Hematopoietic multipotent progenitor cell (in vitro differentiated cells): ENCODE data around the gene ATP6V0C. TPM values are rescaled to one million over a fixed set of nuclear protein-coding genes. Genes with fewer than 3 reads are reported as not detected.

Source experiments
- DNase-seq, 3 donors: peaks; one replicate each; pipeline ENCODE4 v3.0.0-alpha.2; 2011 to 2015; ENCODE audit warnings: low read depth in 2 of 3, low spot score in 2 of 3
- total RNA-seq: library from RNA; depleted of rRNA; stranded (reverse); fragments of >200 nt; gene quantifications from one replicate; pipeline ENCODE4 v1.2.3, GENCODE V29; 2012

ATP6V0C gene
- 80.8 TPM for total RNA-seq

- DNase-seq, result peak; percentile 91 to 94 (median 91)
Measured at GRCh38 chr16:2513405-2514332, at the start of gene ATP6V0C. TSS of gene ATP6V0C (plus strand) at chr16:2513952. CDS start at chr16:2514104, 152 bp downstream.

- no peak for DNase-seq
Measured at GRCh38 chr16:2464333-2464732, 49.4 kb upstream of the ATP6V0C start.

- DNase-seq, result peak in 1 of 3 donors; percentile 33
Measured at GRCh38 chr16:2465653-2466415, 47.9 kb upstream of the ATP6V0C start.

GRCh38 chr16:2466667-2467527 lies 46.9 kb upstream of the ATP6V0C start:
- DNase-seq, result no peak

GRCh38 chr16:2467528-2468232 lies 46.1 kb upstream of the ATP6V0C start:
- peak in 2 of 3 donors; percentile 33 to 39 for DNase-seq

- no peak for DNase-seq
Measured at GRCh38 chr16:2468233-2468724, 45.5 kb upstream of the ATP6V0C start.

GRCh38 chr16:2468725-2469398 lies 44.9 kb upstream of the ATP6V0C start:
- no peak for DNase-seq

GRCh38 chr16:2469399-2470233 lies 44.1 kb upstream of the ATP6V0C start:
- DNase-seq, result no peak

GRCh38 chr16:2470234-2470601 lies 43.5 kb upstream of the ATP6V0C start:
- DNase-seq, result no peak

- DNase-seq, result no peak
Measured at GRCh38 chr16:2470603-2471015, 43.1 kb upstream of the ATP6V0C start.

GRCh38 chr16:2471016-2471652 lies 42.6 kb upstream of the ATP6V0C start, which contains the start of gene NTN3:
TSS of gene NTN3 (plus strand) at chr16:2471297. CDS start at chr16:2471702, 405 bp downstream.
- DNase-seq, result no peak

GRCh38 chr16:2471653-2472487 lies 41.9 kb upstream of the ATP6V0C start:
- DNase-seq, result no peak

- DNase-seq, result no peak
Measured at GRCh38 chr16:2472488-2472864, 41.3 kb upstream of the ATP6V0C start.

GRCh38 chr16:2472885-2473445 lies 40.8 kb upstream of the ATP6V0C start:
- no peak for DNase-seq

- DNase-seq, result peak in 1 of 3 donors; percentile 18
Measured at GRCh38 chr16:2473446-2473926, 40.3 kb upstream of the ATP6V0C start.
